ENCODE measurements around the gene PELO.
A peak's percentile ranks its signal among the peaks of the same experiment; 100 is the strongest.
"Not testable (repeated sequence)": the region's sequence is repeated elsewhere in the genome, so short reads cannot be mapped to it uniquely, and the experiment has no call there.

Gene PELO, protein sequence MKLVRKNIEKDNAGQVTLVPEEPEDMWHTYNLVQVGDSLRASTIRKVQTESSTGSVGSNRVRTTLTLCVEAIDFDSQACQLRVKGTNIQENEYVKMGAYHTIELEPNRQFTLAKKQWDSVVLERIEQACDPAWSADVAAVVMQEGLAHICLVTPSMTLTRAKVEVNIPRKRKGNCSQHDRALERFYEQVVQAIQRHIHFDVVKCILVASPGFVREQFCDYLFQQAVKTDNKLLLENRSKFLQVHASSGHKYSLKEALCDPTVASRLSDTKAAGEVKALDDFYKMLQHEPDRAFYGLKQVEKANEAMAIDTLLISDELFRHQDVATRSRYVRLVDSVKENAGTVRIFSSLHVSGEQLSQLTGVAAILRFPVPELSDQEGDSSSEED

DNA sequence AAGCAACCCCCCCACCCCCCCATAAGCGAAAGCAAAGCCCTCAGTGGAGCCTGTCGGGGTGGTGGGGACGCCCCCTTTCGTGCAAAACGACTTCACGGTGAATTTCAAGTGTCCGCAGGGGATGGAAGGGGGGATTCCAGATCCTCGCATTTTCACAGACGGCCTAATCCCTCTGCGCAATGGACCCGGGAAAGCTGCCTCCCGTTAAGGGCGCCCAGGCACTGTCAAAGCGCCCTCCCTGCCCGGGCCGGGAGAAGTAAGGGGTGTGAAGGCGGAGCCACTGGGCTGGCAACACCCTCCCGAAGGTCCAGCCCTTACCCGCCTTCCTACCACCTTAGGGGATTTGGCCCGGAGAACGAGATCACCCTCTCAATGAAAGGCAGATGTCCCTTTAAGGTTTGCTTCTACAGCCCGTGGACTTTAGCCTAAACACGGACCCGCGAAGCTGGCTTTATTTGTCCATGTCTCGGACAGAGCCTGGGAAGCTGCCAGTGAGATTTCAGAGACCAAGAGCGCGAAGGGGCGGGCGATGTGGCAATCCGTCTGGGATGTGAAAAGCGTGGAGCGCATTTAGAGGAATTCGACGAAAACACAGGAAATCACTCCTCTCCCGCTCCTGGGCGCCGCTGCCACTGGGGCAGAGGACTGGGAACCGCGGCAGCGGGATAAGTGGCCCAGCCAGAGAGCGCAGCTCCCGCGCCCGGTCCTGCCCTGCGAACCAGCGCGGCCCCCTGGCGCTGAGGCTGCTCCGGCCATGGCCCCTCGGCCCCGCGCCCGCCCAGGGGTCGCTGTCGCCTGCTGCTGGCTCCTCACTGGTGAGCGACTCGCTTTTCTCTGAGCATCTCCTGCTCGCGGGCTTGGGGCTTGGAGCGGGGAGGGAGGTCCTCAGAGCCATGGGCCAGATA, at the start of gene PELO, which contains the start of gene ITGA1:
PELO (plus strand) TSS at position 317 of the 905 bp plus-strand sequence. CDS start 12,479 bp downstream, outside the sequence.
ITGA1 (plus strand) TSS at position 317 of the 905 bp plus-strand sequence; CDS start at position 755, 438 bp downstream.
- peak; percentile 56 for DNase-seq

DNA sequence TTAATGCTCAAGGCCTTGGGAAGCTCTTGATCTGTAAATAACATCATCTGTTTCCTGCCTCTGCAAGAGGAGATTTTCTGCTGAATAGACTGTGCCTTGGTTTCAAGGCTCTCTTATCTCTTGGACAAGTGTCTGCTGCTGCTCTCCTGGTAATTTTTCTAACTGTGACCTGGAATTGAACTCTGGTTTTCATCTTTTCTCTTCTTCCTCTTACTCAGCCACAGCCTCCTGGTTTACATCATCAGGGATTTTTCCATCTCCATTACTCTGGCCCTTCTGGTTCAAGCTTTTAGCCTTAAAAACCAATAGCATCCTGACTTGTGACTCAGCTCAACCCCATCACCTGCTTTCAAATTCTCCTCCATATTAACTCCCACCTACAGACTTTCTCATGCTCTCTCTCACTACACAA, 49.6 kb upstream of the PELO start:
- DNase-seq, result no peak

DNA sequence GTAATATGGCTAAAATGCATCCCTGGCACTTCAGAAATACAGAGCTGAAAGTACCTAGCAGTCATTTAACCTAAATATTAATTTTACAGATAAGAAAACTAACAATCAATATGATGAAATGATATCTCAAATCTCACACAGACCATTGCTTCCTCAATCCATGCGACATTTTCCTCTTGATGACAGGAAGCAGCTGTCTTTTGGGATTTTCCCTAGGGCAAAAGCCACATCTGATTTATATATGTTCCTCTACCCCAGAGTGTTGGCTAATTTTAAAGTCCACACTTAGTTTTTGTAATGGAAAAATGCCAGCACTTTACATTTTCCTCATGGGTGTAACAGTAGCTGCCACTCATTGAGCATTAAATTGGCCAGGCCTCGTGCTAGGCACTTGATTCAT, 47.7 kb upstream of the PELO start:
- no peak for DNase-seq

DNA sequence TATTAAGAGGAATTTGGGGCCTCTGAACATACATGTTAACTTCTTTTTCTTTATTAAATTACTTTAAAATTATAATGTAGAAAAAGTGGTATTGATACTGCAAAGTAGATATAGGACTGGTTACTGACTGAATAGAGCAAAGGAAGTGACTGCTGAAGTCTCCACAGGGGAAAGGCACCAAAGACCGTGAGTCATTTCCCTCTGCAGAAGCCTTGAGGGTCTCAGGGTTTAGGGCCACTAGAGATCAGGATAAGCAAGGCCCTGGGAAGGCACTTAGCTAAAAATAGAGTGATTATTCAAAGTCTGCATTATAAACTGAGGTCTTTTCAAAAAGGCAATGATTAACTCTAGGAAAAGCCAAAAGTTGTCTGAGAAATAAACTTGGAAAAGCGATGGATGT, 44.7 kb upstream of the PELO start:
- no peak for DNase-seq

DNA sequence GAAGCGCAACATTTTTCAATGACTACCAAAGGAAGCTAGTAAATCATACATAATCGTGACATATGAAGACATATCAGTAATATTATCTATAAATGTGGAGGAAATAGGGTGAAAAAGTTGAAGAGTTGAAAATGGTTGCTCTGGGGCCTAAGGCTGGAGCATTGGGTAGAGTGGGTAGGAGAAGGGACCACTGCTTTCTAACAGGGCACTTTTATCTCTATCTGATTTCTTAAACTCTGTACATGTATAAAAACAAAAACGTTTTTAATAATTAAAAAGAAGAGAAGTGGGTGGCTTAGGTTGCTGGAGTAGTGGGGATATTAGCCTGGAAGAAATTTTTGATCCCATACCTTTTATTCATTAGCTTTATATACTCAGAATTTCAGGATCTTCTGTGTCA, 44.2 kb upstream of the PELO start:
- no peak for DNase-seq

DNA sequence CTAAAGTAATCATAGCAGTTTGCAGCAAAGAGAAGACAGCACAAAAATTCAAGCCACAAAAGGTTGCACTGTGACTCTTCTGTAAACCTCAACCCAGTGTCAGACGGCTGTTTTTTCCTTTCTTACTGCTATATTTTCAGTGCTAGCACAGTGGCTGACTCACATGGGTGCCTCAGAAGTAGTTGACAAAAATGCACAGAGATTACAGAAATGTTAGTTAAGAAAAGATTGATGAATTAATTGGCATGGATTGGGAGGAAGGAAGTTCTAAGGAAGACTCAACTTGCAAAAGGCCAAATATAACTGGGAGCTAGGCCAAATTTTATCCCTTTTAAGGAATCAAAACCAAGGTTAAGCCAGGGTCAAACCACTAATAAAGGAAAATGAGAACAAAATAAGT, 43.7 kb upstream of the PELO start:
- no peak for DNase-seq

DNA sequence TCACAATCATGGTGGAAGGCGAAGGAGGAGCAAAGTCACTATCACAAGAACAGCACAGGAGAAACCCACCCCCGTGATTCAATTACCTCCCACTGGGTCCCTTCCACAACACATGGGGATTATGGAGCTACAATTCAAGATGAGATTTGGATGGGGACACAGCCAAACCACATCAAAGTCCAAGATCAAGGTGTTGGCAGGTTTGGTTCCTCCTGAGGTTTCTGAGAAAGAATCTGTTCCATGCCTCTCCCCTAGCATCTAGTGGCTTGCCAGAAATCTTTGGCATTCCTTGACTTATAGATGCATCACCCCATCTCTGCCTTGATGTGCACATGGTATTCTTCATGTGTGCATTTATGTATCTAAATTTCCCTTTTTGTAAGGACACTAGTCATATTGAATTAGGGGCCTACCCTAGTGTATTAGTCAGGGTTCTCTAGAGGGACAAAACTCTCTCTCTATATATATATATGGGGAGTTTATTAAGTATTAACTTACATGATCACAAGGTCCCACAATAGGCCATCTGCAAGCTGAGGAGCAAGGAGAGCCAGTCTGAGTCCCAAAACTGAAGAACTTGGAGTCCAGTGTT, 42.8 kb upstream of the PELO start:
- not testable (repeated sequence) for DNase-seq

DNA sequence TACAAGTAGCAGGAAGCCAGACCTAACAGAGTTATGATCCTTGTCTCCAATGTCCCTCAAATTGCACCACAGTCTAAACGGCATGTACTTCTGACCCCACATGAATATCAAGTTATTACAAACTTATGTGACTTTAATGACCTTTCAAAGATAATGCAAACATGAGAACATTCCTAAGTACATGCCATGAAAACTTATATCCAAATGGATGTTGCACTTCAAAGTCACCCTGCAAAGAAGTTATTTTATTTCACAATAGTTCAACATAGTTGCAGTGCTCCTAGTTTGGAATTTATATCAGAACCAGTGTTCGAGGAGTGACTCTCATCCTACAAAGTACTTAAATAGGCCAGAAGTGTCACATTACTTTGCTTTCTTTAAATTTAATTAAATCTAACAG, 41.2 kb upstream of the PELO start:
- DNase-seq, result no peak

DNA sequence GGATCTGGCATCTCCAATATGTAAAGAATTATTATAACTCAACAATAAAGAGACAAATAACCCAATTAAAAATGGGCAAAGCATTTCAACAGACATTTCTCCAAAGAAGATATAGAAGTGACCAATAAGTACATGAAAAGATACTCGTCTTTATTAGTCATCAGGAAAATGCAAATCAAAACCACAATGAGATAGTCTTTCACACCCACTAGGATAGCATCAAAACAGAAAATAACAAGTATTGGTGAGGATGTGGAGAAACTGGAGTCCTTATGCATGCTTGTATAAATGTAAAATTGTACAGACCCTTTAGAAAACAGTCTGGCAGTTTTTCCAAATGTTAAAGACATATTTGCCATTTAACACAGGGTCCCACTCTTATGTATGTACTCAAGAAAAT, 39.1 kb upstream of the PELO start:
- DNase-seq, result no peak

DNA sequence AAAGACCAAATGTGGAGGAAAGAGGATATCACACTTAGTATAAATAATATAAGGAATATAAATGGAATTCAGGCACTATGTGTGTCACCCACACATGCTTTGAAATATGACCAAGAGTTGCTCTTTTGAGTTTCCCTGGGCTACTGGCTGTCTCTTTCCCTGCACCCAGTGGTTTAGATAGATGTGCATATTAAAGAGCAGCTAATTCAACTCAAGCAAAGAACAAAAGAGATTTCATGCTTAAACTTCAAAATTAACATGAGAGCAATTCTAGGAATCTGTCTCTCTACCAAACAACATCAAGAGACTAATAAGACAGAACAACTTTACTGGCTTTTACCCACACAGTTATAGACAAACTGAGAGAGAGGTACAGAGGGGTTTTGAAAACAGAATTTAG, 38.0 kb upstream of the PELO start:
- DNase-seq, result no peak

DNA sequence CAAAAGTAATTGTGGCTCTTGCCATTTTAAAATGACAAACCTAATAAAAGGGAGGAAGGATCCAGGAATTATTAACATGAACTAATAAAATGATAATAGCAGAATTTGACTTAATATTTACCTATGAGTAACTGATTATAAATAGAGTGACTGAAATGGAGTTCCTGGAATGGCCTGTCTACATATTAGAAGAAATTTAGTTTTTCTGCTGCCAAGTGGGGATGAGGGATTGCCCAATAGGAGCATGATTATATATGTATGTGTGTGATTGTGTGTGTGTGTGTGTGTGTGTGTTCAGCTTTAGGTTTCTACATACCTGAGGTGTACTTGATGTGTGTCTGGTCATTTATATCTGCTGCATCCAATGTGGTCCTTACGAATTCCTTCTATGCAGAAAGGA, 36.6 kb upstream of the PELO start:
- no peak for DNase-seq

DNA sequence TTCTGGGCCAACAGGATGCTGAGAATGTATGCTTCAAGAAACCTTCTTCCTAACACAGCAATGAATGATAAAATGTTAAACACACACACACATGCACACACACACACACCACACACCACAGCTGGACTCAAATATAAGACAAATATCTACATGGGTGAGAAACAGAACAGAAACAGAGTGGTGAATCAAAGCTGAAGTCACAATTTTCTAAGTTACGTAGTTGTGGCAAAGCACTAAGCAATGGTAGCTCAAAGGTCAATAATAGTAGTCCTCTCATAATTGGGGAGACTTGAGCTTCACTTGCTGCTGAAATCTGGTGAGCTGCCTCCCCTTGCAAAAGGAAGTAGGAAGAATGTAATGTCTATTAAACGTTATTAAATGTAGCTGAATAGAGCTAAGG, 33.7 kb upstream of the PELO start:
- DNase-seq, result no peak

DNA sequence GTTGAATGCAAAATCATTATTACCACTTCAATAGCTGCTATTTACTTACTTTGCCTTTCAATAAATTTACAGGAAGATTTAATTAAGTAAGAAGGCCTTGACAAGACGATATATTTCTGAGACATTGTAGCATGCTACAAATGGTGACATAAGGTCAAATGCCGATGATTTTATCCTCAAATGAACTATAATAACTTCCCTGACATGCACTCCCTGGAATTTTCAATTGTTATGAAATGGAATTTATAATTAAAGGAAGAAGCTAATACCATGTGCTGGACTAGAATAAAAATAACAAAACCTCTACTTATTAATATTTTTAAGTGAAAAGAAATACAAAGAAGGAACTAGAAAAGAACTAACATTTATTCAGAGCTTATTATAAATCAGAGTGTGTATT, 30.2 kb upstream of the PELO start:
- DNase-seq, result no peak

DNA sequence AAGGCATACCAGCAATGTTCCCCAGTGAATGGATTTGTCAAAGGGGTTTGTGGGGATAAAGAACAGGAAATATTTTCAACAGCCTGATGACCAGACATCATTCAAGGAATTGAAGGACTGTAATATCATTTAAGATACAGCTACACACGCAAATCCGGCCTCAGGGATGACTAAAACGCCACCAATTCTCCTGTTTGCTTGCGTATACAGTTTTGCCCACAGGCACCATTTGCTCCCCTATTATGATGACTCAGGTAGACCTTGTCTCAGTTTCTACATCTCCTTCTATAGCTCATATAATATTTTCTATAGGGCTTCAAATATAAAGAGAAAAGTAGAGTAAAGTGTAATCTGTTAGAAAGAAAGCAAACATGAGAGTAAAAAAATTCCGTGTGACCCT, 29.7 kb upstream of the PELO start:
- DNase-seq, result no peak

DNA sequence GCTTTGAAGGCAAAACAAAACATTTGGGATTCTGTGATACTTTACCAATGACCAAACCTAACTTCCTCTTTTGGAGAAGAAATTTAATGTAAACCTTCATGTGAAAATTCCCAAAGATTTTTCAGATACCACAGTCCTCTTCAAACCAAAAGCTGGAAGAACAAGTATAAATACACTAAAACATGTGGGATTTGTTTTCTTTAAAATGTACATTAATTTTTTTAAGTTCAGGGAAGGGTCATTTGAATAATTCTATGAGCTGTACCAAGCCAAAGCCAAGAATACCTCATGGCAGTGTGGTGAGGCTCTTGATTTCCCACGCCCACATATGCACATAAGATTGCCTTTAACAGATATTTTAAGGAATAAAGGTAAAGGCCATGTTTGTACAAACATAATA, 28.4 kb upstream of the PELO start:
- DNase-seq, result no peak

DNA sequence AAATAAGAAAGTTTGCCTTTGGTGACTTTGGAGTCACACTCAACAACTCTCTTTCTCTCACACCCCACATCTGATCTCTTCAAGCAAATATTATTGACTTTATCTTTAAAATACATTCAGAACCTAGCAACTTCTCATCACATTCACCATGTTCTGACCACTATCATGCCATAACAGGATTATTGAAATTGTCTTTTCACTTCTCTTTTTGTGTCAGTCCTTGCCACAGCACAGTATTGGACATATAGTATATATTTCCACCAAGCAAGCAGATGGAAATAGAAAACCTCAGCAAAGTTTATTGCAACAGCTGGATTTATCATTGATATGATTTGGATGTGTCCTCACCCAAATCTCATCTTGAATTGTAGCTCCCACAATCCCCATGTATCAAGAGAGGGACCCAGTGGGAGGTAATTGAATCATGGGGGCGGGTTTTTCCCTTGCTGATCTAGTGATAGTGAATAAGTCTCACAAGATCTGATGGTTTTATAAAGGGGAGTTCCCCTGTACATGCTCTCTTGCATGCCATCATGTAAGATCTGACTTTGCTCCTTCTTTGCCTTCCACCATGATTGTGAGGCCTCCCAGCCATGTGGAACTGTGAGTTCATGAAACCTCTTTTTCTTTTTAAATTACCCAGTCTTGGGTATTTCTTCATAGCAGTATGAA, 26.9 kb upstream of the PELO start:
- DNase-seq, result no peak

DNA sequence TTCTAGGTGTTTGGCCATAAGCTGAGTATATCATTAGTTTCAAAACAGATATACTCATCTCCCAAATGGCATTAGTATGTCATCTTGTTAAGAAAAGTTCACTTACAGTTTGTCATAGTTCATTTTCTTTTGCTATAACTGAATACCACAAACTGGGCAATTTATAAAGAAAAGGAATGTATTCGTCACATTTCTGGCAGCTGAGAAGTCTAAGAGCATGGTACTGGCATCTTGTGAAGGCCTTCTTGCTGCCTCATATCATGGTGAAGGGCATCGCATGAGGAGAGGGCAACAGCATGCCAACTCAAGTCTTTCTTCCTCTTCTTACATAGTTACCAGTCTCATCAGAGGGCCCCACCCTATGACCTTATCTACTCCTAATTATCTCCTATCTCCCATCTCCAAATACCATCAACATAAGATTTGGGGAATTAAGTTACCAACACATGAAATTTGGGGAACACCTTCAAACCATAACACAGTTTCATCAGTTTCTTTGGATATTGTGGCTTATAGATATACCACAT, 20.4 kb upstream of the PELO start:
- DNase-seq, result no peak

DNA sequence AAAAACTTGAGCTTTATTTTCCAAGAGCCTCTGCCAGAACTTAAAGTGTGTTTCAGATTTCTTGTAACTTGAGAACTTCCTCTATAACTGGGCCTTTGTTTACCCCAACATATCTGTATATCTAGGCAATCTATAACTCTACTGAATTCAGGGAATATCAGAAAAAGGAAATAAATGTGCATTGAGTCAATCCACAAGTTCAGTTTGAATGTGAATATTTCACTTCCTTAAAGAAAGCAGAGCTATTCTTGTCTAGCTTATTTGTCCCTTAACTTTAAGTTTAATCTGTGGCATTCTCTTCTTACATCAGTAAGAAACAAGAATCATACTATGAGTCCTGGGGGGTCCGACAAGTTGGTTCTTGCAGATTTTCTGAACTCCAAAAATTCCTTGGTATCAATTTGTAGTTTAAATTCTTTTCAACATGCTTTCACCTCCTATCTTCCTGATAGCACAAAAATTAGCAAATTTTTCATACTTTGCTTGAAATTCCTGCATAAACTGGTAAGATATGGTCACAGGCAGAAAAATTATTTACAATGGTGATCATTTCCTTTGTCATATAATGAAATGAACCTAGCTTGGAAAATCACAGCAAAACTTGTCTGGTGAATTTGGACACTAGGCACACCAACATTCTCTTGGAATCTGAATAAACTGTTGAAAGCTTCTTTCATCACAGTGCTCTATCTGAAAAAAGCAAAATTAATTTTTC, 19.8 kb upstream of the PELO start:
- DNase-seq, result no peak

DNA sequence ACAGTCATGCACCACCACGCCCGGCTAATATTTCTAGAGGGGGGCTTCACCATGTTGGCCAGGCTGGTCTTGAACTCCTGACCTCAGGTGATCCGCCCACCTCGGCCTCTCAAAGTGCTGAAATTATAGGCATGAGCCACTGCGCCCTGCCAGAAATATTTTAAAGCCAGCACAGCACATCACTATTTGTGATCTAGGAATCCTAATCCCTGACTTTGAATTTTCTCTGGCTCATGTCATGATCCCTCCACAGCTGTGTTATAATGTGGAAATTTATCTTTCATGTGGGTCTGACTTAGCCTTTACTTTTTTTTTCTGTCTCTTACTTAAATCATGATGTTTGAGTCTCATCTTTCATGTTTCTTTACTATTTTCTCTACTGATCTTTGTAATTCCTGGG, 18.7 kb upstream of the PELO start:
- DNase-seq, result no peak

DNA sequence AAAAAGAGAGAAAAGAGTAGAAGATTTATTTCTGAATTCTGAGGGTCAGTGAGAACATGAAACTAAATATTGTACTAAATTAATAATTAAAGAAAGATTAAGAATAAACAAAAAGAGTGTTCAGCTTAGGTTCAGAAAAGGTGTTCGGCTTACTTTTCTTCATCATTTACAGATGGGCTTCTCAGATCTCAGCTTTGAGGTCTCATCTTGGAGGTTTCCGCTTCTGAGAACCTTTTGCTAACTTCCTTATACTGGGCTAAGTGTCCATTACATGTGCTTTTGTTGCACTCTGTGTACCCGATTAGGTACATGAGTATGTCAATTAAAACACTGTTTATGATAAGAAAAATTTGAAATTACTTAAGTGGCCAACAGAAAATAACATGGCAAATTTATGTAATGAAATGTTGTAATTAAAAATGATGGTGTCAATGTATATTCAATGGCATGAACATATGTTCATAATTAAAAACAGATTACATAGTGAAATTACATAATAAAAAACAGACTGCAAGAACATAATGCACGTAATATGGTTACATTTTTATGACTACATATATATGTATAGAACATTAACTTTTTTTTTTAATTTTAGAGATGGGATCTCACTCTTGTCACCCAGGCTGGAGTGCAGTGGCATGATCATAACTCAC, 17.3 kb upstream of the PELO start:
- no peak for DNase-seq

DNA sequence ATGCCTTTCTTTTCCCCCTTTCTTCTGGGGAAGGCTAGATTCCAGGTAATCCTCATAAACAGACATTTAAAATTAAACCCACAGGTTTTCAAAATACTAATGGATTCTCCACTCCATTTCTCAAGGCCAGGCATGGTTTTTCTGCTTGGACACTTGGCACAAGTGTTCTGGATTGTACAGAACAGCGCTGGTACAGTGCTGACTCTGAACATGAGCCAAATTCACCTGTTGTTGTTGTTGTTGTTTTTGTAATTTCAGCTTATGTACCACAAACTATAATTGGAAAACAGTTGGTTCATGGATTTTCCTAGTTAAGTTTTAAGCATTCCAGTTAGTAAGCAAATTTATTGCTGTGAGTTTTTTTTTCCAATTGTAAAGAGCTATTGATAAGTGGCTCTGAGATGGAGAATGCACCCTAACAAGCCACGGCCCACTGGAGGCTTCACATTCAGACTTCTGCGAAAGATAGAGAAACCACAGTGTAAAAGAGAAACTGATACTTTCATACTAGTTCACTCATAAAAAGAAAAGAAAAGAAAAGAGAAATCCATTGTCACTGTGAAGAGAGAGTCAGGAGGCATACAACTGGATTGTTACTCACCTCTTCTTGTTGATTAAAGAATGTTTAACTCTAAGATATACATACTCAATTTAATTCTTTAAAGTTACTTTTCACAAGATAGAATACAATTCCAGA, 16.2 kb upstream of the PELO start:
- DNase-seq, result no peak

Data from hematopoietic multipotent progenitor cell treated with erythropoietin and hydrocortisone succinate and interleukin-3 and kit ligand, for 6 days (in vitro differentiated cells).